AG10803 (cell line): ENCODE measurements around the gene SPDEF.

ENCODE experiments used
- DNase-seq: peaks from one replicate; pipeline ENCODE4 v3.0.0; 2010; ENCODE audit warnings: low read depth
- H3K4me3 ChIP-seq: 2 replicates; pipeline ENCODE4 v1.5.1; 2011; ENCODE audit warnings: mild to moderate bottlenecking, low read length, control low read depth
- TF ChIP-seq, protein P1 (sequence below): conservative IDR thresholded peaks from 2 replicates; pipeline ENCODE4 v1.5.1; 2011; ENCODE audit warnings: mild to moderate bottlenecking, low read length, control low read depth, inconsistent platforms

Gene SPDEF

DNA sequence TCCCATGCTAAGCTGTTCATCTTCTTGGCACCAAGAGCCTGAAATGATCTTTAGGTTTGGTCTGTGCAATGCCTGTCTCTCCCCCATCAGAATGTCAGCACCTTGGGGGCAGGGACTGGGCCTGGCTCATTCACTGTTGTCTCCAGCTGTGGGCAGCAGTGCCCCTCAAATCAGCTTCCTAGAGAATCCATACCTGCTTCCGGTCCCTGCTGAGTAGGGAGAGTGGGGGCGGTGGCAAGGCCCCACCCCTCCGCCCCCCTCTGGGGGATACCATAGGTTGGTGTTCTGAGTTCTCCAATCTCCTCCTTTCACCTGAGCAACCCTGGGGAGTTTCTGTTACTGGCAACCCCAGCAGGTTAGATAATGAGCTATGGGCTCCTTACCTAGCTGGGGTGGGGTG is 19.2 kb upstream of the SPDEF start:
- H3K4me3 ChIP-seq, result no peak overlapping the region
- TF ChIP-seq, protein P1, sequence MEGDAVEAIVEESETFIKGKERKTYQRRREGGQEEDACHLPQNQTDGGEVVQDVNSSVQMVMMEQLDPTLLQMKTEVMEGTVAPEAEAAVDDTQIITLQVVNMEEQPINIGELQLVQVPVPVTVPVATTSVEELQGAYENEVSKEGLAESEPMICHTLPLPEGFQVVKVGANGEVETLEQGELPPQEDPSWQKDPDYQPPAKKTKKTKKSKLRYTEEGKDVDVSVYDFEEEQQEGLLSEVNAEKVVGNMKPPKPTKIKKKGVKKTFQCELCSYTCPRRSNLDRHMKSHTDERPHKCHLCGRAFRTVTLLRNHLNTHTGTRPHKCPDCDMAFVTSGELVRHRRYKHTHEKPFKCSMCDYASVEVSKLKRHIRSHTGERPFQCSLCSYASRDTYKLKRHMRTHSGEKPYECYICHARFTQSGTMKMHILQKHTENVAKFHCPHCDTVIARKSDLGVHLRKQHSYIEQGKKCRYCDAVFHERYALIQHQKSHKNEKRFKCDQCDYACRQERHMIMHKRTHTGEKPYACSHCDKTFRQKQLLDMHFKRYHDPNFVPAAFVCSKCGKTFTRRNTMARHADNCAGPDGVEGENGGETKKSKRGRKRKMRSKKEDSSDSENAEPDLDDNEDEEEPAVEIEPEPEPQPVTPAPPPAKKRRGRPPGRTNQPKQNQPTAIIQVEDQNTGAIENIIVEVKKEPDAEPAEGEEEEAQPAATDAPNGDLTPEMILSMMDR, result no peak
- DNase-seq, result no peak

DNA sequence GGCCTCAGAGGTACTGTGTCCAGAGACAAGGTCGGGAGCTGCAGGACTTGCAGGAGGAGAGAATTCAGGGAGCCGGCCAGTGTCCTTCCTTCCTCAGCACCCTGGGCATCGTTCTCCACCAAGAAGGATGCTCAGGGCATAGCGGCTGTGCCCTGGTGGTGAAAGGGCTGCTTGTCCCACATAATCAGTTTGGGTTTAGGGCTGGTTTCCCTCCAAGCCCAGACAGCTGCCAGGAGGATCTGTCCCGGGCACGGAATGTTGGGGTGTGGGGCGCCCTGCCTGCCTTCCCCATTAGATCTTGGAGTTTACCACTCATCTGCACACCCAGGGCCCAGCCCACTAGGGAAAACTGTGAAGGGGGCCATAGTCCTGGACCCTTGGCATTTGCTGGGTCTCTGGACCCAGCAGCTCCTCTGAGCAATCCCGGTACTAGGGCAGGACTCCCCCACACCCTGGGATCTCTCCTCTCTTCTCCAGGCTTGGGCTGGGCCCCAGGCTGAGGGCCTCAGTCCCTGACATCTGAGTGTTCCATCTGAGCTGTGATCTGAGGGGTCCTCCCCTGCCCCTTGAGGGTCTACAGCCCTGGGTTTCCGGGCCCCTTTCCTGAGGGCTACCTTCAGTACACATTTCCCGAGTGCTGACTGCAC is 18.6 kb upstream of the SPDEF start:
- DNase-seq, result no peak
- no peak overlapping the region for H3K4me3 ChIP-seq
- TF ChIP-seq, protein P1, result no peak

DNA sequence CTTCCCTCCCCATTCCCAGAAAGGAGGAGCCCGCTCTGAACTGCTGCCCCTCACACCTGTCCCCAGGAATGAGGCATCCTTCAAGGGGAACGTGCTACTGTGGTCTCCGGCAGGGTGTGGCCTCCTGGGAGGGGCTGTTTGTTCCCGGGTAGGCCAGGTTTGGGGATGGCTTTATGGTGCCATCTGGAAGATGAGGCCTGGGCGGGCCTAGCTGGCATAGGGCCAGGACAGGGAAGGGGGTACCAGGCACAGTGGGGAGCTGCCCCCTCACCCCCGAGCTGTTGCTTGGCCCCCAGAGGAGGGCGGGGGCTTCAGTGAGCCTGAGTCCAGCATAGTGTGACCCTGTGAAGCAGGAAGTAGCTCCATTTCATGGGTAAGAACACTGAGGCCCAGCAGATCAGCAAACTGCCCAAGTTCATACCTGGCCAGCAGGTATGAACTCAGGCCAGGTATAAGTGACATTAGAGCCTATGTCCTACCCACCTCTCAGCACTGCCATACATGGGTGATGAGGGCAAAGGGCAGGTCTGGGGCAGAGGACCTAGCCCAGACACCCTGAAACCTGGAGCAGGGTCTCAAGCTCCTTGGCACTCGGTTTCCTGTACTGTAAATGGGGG is 17.5 kb upstream of the SPDEF start:
- DNase-seq, result no peak
- TF ChIP-seq, protein P1, result no peak

DNA sequence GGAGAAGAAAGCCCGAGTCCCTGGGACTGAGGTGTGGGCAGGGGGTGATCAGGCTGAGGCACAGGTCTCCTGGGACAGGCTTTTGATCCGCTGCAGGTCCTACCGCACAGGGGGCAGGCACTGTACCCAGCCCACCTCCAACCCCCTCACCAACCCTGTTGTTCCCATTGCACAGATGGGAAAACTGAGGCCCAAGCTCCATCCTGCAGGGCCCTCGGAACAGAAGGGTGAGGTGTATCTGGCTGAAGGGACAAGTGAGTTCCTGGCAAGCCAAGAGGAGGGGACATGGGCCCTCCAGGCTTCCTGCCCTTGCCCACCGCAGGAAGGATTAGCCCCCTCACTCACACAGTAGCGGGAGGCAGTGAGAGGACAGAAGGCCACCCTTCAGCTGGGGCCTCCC is 16.5 kb upstream of the SPDEF start:
- H3K4me3 ChIP-seq, result no peak overlapping the region
- TF ChIP-seq, protein P1, result no peak
- no peak for DNase-seq

More for the DNA sequence above, 17.5 kb upstream of the SPDEF start:
- H3K4me3 ChIP-seq, result no peak overlapping the region

DNA sequence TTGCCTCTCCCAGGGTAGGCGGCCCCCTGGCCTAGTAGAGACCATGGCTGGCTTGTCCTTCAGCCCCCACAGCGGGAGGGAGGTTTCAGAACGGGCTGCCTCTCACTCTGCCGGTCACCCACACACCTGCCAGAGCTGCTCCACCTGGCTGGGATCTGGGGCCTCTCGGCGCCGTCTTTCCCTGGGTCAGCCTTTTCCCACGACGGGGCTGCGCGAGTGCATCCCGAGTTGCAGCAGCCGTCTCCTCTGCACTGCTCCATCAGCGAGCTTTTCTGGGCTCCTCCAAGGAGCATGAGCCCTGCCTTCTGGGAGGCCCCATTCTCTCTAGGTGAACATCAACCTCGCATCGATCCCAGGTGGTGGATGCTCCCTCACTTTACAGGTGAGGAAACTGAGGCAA is 15.9 kb upstream of the SPDEF start:
- H3K4me3 ChIP-seq, result no peak overlapping the region
- TF ChIP-seq, protein P1, result no peak

DNA sequence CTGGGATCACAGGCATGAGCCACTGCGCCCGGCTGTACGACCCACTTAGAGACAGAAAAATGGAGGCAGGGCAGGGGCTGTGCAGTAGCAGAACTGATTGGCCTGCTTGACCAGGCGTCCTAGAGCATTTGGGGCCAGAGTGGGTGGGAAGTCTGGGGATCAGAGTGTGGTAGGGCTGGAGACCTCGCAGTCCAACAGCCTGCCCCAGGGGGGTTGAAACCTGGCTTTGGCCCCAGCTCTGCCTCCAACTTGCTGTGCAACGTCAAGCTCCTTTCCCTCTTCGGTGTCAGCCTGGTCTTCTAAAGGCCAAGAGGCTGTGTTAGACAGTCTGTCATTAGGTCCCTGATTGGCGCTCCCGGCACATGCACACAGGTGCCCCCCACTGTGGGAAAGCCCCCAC is 15.3 kb upstream of the SPDEF start:
- no peak overlapping the region for H3K4me3 ChIP-seq
- TF ChIP-seq, protein P1, result no peak
- no peak for DNase-seq

More for the DNA sequence above, 15.9 kb upstream of the SPDEF start:
- no peak for DNase-seq

DNA sequence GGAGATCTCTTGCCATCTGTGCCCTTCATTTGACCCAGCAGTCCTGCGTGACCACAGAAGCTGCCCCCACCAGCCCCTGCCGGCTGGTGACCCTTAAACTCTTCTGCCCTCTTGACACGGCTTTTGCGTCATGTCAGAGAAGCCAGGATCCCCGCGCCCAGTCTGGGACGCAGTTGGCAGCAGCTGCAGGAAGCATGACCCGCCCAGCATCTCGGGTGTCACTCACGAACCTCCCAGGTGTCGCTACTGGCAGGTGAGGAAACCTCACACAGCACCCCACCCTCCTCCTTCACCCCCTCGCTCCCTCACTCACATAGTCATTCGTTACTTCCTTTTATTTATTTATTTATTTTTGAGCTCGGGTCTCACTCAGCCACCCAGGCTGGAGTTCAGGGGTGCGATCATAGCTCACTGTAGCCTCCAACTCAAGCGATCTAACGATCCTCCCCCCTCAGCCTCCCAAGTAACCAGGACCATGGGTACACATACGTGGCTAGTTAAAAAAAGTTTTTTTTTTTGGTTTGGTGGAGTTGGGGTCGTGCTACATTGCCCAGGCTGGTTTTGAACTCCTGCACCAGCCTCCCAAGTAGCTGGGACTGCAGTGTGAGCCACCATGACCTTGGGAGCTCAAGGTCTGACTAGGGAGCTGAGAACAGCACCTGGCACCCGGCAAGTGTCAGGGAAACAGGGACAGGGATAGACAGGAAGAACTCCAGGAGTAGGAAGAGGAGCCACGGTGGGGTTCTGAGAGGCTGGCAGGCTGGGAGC is 14.1 kb upstream of the SPDEF start:
- TF ChIP-seq, protein P1, result no peak
- no peak overlapping the region for H3K4me3 ChIP-seq
- DNase-seq, result no peak
